WERI-Rb-1 (cell line): ENCODE data around the gene GARIN5A.

ENCODE experiments used
- DNase-seq: peaks from one replicate; pipeline ENCODE4 v3.0.0-alpha.2; 2020
- H3K27ac ChIP-seq: fragments of 250-450 bp; sonication (Bioruptor Pico); 2 replicates; pipeline ENCODE4 v1.5.1; 2020; ENCODE audit warnings: mild to moderate bottlenecking, moderate library complexity
- H3K27me3 ChIP-seq: fragments of 250-450 bp; sonication (Bioruptor Pico); 2 replicates; pipeline ENCODE4 v1.5.1; 2021; ENCODE audit warnings: mild to moderate bottlenecking, low read depth, moderate library complexity; ENCODE audit not compliant: insufficient read depth, severe bottlenecking
- H3K36me3 ChIP-seq: fragments of 250-450 bp; sonication (Bioruptor Pico); 2 replicates; pipeline ENCODE4 v1.5.1; 2020; ENCODE audit warnings: mild to moderate bottlenecking, moderate library complexity
- H3K4me3 ChIP-seq: 2 replicates; pipeline ENCODE4 v1.5.1; 2011; ENCODE audit warnings: low read depth, mild to moderate bottlenecking, control low read depth, low read length
- H3K9me3 ChIP-seq: fragments of 250-450 bp; sonication (Bioruptor Pico); 2 replicates; pipeline ENCODE4 v1.5.1; 2021; ENCODE audit warnings: mild to moderate bottlenecking, moderate library complexity; ENCODE audit not compliant: severe bottlenecking
- TF ChIP-seq, protein P1 (sequence below): IDR thresholded peaks from 2 replicates; pipeline ENCODE4 v1.5.1; 2011; ENCODE audit warnings: low read depth, mild to moderate bottlenecking, control low read depth, inconsistent platforms, low read length

GARIN5A gene

DNA sequence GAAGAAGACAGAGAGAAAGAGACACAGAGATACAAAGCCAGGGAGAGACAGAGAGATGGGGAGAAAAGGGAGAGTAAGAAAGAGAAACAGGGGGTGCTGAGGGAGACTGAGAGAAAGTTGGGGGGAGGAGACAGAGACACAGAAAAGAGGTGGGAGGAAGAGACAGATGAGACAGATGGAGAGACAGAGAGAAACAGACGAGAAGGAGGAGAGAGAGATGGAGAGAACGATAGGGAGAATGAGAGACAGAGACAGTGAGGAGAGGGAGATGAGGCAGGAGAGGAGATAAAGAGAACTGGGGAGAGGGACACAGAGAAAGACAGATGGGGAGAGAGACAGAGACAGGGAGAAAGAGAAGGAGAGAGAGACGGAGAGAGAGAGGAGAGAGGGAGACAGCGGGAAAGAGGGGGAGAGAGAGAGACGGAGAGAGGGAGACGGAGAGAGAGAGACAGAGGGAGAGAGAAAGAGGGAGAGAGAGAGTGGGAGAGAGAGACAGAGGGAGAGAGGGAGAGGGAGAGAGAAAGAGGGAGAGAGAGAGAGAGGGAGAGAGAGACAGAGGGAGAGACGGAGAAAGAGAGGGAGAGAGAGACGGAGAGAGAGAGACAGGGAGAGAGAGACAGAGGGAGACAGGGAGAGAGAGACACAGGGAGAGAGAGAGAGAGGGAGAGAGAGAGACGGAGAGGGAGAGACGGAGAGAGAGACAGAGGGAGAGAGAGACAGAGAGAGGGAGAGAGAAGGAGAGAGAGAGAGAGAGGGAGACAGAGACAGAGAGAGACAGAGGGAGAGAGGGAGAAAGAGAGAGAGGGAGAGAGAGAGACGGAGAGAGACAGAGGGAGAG is 21.8 kb upstream of the GARIN5A start:
- TF ChIP-seq, protein P1, sequence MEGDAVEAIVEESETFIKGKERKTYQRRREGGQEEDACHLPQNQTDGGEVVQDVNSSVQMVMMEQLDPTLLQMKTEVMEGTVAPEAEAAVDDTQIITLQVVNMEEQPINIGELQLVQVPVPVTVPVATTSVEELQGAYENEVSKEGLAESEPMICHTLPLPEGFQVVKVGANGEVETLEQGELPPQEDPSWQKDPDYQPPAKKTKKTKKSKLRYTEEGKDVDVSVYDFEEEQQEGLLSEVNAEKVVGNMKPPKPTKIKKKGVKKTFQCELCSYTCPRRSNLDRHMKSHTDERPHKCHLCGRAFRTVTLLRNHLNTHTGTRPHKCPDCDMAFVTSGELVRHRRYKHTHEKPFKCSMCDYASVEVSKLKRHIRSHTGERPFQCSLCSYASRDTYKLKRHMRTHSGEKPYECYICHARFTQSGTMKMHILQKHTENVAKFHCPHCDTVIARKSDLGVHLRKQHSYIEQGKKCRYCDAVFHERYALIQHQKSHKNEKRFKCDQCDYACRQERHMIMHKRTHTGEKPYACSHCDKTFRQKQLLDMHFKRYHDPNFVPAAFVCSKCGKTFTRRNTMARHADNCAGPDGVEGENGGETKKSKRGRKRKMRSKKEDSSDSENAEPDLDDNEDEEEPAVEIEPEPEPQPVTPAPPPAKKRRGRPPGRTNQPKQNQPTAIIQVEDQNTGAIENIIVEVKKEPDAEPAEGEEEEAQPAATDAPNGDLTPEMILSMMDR: no peak
- H3K27ac ChIP-seq: no peak overlapping the region
- H3K36me3 ChIP-seq: no peaks in the 10 kb centered on the region
- no peaks in the 10 kb centered on the region for H3K27me3 ChIP-seq
- H3K9me3 ChIP-seq: no peaks in the 10 kb centered on the region
- DNase-seq: no peak
- H3K4me3 ChIP-seq: no peak overlapping the region

DNA sequence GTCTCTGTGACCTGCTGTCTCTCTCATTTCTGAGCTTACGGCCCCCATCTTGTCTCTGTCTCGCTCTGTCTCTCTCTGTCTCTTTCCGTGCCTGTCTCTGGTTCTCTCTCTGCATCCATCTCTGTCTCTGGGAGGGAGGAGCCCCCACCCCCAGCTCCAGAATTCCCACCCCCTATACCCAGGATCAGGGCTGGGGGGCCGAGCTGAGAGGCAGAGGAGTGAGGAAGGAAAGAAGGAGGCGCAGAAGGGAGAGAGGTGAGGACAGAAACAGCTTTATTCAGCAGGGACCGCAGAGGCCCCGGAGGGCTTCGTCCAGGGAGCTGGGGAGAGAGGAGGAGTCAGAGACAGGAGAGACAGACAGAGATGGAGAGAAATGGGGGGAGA is 20.4 kb upstream of the GARIN5A start:
- no peaks in the 10 kb centered on the region for H3K27me3 ChIP-seq

DNA sequence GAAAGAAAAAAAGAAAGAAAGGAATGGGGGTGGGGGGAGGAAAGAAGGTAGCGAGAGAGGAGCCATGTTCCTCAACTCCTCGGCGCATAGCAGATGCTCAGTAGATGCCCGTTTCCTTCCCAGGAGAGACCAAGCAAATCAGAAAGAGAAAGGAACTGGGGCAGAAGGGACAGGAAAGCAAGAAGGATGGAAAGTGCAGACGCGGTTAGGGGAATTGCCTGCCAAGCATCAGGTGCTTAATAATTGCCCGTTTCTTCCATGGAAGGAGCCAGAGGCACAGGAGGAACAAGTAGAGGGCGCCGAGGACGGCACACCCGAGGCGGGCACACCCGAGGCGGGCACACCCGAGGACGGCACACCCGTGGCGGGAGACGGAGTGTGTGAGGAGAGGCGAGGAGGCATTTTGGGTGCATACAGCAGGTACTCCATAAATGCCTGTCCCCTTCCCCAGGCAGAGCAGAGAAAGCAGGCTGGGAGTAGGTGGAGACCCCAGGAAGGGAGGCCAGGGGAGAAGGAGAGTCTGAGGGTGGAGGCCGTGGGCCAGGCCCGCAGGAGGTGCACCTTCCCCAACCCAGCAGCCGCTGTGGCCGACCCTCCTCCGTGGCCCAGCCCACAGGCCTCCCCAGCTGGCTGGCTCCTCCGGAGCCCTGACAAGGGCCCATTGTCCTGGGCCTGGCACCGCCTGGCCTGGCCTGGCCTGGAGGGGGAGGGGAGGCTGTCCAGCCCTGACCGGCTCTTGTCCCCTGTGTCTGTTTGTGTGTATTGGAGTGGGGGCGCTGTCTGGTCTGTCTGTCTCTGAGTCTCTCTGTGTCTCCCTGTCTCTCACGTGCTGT is 19.8 kb upstream of the GARIN5A start:
- Histone ChIP-seq H3K27ac (no peak overlapping the region; the same call in 1 of the 2 replicates), H3K27me3 (no peaks in the 10 kb centered on the region), H3K4me3 (no peak overlapping the region), H3K36me3 (no peaks in the 10 kb centered on the region), H3K9me3 (no peaks in the 10 kb centered on the region)
- DNase-seq: peak; percentile 47
- TF ChIP-seq, protein P1: no peak

More for the DNA sequence above, 20.4 kb upstream of the GARIN5A start:
- H3K4me3 ChIP-seq: no peak overlapping the region
- H3K27ac ChIP-seq: peak overlapping the region; percentile 16; the same call in 1 of the 2 replicates
- H3K36me3 ChIP-seq: no peaks in the 10 kb centered on the region
- no peak for DNase-seq
- no peaks in the 10 kb centered on the region for H3K9me3 ChIP-seq
- TF ChIP-seq, protein P1: no peak

DNA sequence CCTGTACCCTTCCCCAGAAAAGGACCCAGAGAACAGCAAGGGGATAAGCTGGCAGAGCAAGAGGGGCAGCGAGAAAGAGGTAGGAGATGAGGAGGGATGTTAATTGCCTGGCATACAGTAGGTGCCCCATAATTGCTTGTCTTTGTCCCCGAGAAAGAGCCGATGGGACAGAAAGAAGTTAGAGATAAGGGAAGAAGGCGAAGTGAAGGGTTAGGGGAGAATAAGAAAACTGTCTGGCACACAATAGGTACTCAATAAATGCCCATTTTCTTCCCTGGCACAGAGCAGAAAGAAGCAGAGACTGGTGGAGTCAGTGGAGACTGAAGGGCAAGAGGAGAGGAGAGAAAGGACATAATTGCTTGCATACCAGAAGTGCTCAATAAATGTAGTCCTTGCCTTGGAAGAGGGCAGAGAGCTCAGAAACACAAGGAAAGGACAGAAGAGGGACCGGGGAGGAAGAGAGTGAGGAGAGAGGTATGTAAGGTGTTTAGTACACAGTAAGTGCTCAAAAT is 18.4 kb upstream of the GARIN5A start:
- Histone ChIP-seq H3K9me3 (no peaks in the 10 kb centered on the region), H3K36me3 (peaks cover 8% of the 10 kb centered on the region; the same call in 1 of the 2 replicates), H3K27me3 (no peaks in the 10 kb centered on the region), H3K27ac (no peak overlapping the region), H3K4me3 (no peak overlapping the region)
- DNase-seq: no peak
- TF ChIP-seq, protein P1: no peak

DNA sequence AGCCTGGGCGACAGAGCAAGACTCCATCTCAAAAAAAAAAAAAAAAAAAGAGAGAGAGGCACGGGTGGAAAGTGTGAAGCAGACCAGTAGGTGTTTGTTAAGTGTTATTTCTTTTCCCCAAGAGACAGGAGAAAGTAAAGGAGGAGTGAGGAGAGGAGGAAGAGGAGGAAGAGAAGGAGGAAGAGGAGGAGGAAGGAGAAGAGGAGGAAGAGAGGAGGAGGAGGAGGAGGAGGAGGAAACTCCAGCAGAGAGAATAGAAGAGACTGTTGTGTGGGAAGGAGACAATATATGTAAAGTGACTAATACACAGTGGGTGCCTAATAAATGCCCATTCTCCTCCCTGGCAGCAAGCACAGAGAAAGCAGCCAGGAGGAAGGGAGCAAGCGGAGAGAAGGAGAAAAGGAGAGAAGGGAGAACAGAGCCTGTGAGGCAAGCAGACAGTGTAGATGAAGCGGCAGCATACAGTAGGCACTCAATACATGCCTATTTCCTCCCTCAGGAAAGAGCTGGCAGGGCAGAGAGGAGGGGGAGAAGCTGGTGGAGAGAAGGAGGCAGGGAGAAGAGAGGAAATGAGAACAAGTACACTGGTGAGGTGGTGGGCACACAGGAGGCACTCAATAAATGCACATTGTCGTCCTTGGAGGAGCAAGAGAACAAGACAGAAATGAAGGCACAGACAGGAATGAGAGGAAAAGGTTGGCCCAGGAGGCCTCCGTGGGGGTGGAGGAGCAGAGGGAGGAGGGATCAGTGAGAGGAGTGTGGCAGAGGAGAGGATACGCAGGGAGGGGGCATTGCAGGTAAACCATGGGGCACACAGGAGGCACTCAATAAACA is 17.8 kb upstream of the GARIN5A start:
- no peak for DNase-seq
- Histone ChIP-seq H3K27me3 (no peaks in the 10 kb centered on the region), H3K27ac (no peak overlapping the region), H3K36me3 (peaks cover 8% of the 10 kb centered on the region; the same call in 1 of the 2 replicates), H3K4me3 (no peak overlapping the region), H3K9me3 (no peaks in the 10 kb centered on the region)
- TF ChIP-seq, protein P1: no peak
